ENCODE results near the gene IL3. TPM values are rescaled to one million over a fixed set of nuclear protein-coding genes. Genes with fewer than 3 reads are reported as not detected.
A peak's percentile ranks its signal among the peaks of the same experiment; 100 is the strongest.

Gene IL3
- total RNA-seq, 1 experiment from 2014 or later, result not detected

DNA sequence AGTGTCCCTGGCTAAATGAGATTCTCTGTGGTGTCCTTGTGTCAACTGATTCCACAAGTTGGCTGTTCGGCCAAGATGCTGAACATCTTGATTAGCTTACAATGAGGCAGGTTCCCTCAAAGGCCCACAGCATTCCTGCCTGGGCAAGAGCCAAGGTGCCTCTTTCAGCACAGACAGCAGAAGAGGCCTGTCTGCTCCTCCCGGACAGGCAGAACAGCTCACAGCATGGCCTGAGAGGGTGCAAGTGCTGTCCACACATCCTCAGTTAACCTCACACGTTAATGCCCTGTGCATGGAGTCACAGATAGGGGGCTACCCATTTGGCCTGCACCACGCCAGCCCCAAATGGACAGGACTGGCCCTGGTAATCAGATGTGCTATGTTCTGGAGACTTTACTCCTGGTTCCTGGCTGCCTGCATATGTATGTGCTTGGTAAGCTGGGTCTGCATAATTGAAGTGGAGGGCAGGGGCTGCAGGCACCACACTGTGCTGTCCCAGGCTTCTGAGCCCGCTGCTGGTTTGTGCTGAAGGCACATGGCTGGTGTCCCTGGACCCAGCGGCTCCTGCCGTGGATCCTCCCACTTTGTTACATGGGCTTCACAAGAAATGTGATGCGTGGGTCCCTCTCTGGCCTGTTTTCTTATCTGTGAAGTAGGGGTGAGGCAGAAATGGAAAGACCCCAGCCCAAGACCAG is 22.0 kb downstream of the IL3 start:
- in situ Hi-C loops (cut with HindIII; ENCODE audit: low pct_unique_long_range_greater_than_20kb, low sequenced_read_pairs), result no loop called here
- DNase-seq (ENCODE audit: low read depth), result no peak

DNA sequence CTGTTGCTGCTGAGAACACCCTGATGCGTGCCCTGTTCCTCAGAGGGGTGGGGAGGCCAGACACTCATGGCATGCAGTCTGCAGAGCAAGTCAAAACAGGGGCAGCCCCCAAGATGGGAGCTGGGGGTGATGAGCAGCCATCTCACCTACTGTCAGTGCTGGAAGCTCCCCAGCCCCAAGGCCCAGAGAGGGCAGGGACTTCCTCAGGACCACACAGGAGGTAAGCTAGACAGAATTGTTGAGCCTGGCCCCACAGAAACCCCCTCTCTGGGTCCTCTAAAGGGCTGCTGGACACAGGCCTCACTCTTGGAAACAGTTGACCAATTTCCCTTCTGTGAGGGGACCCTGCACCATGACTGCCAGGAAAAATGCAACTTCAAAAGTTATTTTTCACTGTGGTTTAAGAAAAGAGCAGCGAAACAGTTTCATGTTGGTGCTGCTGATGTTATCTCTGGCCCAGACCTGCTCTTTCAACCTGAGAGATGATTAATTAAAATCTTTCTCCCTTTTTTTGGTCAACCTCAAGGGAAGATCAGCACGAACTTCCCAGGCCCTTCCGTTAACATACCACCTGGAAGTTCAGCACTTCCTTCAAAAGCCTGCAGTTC is 22.7 kb downstream of the IL3 start:
- in situ Hi-C loops (cut with HindIII; ENCODE audit: low pct_unique_long_range_greater_than_20kb, low sequenced_read_pairs), result no loop called here
- DNase-seq (ENCODE audit: low read depth), result no peak

DNA sequence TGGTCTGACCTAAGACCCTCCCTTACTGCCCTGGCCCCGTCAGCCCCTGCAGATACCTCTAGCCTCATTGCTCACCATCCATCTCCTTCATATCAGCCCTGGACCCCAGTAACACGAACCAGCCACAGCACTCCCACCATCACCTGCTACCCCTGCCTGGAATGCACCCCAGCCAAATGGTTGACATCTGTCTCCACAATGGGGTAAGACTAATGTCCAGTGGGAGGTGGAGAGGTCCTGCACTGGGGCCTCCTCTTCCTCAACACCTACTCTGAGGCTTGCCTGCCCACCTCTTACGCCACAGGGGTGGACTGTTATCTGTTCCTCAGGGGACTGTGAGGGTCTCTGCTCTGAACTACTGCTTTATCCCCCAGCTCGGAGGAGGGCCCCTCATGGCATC is 25.2 kb downstream of the IL3 start:
- DNase-seq (ENCODE audit: low read depth), result no peak
- in situ Hi-C loops (cut with HindIII; ENCODE audit: low pct_unique_long_range_greater_than_20kb, low sequenced_read_pairs), result no loop called here

DNA sequence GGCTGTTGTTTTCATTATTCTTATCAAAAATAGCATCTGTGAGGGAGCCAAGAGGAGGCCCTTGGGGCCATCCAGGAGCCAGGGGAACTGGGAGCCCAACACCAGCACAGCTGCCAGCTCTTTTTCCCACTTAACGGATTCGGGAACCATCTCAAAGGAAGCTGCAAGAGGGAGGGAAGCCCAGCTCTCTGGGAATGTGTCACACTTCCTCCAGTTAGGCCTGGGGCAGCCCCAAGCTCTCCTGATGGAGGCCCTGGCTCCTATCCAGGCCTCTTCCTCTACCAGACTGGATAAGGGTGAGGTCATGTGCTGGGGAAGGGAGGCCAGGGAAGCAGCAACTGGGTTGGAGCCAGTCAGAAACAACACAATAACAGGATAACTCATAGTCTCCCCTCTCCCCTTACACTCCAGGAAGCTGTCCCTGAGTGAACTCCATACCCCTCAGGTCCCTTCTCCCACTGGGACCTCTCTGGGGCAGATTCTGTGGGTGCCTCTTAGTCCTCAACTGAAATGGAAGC is 25.9 kb downstream of the IL3 start:
- in situ Hi-C loops (cut with HindIII; ENCODE audit: low pct_unique_long_range_greater_than_20kb, low sequenced_read_pairs), result no loop called here

DNA sequence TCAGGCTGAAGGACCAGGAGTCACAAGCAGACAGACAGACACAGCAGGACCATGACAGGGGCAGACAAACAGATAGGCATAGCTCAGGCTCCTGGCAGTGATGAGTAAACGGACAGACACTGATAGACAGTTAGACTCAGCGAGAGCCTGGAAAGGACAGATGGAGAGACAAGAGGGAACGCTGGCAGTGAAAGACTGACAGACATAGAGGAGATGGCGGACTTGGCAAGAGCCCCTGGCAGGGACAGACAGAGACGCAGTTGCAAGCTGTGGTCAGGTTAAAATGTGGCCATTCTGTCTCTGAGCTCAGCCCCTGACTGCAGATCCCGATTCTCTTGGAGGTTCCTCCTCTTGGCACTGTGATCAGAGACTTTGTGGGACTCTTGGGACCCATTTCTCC is 26.7 kb downstream of the IL3 start:
- in situ Hi-C loops (cut with HindIII; ENCODE audit: low pct_unique_long_range_greater_than_20kb, low sequenced_read_pairs), result no loop called here

More for the DNA sequence above, 25.9 kb downstream of the IL3 start:
- peak; percentile 62 for DNase-seq (ENCODE audit: low read depth)

DNA sequence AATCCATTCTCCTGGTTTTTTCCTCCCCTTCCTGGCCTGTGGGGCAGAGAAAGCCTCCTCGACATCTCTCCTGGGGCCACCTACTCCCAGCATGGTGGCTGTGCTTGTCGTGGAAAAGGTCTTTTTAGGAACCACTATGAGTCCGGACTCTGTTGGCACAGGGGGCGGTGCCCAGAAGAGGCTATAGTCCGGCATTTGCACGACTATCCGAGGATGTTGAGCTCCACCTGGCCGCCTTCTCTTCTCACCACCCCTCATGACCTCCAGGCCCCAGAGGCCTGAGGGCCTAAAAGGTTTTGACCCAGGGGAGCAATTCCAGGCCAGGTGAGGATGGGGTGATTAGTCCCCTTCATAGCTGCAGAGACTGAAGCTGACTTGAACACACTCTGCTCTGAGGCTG is 27.2 kb downstream of the IL3 start:
- no peak for DNase-seq (ENCODE audit: low read depth)
- in situ Hi-C loops (cut with HindIII; ENCODE audit: low pct_unique_long_range_greater_than_20kb, low sequenced_read_pairs), result no loop called here

More for the DNA sequence above, 26.7 kb downstream of the IL3 start:
- DNase-seq (ENCODE audit: low read depth), result no peak

DNA sequence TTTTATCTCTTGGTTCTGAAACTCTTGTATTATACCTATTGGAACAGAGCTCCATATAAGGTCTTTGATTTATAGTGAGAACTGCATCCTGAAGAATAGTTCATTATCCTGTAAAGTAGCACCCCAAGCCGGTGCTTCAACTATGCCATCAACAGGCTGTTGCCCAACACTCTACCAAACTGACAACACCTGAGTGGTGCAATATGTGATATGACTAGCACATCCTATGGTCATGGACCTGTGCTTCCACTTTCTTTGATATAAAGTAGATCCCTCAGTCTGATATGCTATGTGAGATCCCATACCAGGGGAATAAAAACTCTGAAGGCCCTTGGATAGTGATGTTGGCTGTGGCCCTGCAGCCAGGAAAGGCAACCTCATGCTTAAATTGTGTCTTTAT is 28.9 kb downstream of the IL3 start:
- in situ Hi-C loops (cut with HindIII; ENCODE audit: low pct_unique_long_range_greater_than_20kb, low sequenced_read_pairs), result no loop called here
- DNase-seq (ENCODE audit: low read depth), result no peak

DNA sequence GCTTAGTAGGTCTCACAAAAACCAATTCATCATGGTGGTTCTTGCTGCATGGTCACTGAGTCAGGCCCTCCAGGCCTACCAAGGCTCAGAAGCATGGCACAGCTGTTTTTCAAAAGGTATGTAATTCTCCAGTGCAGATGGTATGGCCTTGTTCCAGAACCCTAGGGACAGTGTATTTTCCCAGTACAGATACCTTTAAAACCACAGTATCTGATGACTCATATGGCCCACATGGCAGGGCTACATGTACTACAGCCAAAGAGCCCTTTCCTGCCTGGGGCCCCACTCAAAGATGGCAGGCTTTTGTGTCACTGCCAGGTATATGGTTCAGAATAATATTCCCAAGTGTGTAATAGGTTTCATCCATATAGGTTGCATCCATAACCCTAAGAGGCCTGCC is 29.7 kb downstream of the IL3 start:
- DNase-seq (ENCODE audit: low read depth), result peak; percentile 51
- in situ Hi-C loops (cut with HindIII; ENCODE audit: low pct_unique_long_range_greater_than_20kb, low sequenced_read_pairs), result no loop called here

DNA sequence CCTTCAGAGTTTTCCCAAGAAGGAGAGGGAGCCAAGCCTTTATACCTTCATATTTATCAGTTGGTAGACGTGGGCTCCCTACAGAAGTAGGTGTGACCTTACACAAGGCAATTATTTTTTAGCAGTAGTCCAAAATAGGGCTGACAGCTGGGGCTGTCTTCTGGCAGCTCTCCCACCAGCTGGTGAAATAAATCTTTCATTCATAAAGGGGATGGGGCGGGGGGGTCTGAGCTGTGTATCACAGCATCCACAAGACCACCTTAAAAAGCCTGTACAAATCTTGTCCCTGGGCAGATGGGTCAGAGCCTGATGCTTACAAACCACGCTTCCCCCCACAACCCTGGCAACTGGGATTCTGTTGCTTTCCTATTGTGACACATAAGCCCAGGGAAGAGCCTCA is 32.8 kb downstream of the IL3 start:
- in situ Hi-C loops (cut with HindIII; ENCODE audit: low pct_unique_long_range_greater_than_20kb, low sequenced_read_pairs), result no loop called here
- no peak for DNase-seq (ENCODE audit: low read depth)

DNA sequence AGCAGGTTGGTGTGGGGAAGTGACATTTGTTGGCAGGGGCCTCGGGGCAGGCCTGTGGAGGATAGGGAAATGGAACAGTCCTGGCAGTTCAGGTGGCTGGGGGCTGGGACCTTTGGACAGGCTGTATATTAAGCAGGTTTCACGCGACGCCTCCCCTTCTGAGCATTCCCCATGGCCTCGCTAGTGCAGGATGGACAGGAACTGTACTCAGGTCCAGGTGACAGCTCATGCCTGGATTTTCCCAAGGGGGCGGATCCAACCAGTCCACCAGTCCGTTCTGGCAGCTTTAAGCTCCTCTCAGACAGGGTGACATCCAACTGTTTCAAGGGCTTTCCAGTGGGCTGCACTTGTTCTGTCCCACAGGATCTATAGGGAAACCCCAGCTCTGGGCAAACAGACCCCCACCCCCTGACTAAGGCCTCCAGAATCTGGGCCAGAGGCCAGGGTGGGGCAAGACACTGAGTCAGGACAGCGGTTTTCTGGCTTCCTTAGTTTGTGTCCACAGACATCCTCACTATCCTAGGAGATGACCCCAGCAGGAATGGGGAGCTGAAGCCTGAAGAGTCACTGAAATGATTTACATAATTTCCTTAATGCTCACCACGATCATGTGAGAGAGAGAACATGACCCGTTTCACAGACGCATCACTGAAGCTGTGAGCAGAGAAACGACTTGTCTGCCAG is 34.1 kb downstream of the IL3 start:
- DNase-seq (ENCODE audit: low read depth), result peak; percentile 96
- in situ Hi-C loops (cut with HindIII; ENCODE audit: low pct_unique_long_range_greater_than_20kb, low sequenced_read_pairs), result no loop called here

DNA sequence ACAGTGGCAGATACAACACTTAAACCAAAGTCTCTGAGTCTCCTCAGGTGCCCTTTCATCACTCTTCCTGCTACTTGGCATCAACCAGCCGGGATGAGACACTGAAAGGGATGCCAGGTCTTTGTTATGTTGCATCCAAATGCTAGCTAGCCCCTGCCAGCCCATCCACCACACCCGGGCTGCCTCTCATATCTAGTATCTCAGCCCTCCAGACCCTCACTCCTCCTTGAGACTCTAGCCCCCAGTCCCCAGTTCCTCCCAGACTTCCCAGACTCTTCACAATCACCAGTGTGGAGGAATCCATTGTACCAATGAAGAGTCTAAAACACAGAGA is 34.6 kb downstream of the IL3 start:
- no peak for DNase-seq (ENCODE audit: low read depth)
- in situ Hi-C loops (cut with HindIII; ENCODE audit: low pct_unique_long_range_greater_than_20kb, low sequenced_read_pairs), result no loop called here

DNA sequence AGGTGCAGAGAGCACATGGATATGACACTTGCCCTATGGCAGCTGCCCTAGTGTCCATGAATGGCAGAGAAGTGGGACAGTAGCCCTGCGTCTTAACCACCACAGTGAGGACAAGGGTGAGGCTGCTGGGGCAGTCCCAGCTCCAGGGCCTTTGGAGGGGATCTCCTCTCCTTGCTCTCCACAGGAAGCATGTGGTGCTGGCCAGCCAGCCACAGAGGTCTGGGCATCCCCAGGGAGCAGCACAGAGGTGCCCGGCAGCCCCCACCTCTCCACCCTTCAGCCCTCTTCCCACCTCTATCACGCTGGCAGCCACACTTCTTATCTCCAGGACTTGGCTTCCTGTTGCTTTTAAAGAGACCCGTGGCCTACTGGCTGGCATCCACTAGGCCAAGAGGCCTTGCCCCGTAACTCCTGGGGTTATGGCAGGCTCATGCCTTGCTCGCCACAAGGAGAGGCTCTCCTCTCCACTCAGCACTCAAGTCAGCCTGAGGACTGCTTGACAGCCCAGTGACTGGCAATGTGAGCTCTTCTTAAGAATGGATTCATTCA is 35.0 kb downstream of the IL3 start:
- DNase-seq (ENCODE audit: low read depth), result no peak
- in situ Hi-C loops (cut with HindIII; ENCODE audit: low pct_unique_long_range_greater_than_20kb, low sequenced_read_pairs), result no loop called here

DNA sequence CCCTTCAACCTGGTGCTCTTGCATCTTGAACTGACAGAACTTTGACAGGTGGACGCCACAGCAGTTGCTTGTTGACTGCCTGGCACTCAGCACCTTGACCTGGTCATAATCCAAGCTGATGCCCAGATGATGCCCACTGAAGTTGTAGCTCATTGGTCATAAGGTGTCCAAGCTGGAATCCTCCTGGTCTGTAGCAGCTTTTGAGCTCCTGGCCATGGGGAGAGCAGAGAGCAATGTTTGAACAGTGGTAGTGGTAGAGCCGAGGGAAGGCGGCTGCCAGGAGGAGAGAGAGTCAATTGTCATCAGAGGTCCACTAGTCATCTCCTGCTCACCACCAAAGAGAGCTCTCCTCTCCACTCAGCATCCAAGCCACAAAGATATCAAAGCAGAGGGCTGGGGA is 36.4 kb downstream of the IL3 start:
- no peak for DNase-seq (ENCODE audit: low read depth)
- in situ Hi-C loops (cut with HindIII; ENCODE audit: low pct_unique_long_range_greater_than_20kb, low sequenced_read_pairs), result no loop called here

DNA sequence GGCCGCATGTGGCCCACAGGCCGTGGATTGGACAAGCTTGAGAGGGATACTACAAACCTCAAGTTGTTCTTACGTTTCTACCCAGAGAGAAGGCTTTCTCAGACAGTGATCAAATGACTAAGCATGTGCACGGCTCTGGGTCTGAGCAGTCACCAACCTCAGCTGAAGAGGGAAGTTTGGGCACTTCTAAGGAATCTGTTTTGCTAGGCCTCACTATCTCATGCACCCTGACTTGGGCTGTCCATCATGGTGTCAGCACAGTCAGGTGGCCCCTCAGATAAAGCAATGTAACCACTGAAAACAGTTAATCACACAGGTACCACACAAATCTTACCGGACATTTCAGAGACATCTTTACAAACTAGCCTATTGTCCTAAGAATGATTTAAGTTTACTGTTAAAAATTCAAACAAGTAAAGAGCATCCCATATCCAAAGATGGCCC is 37.7 kb downstream of the IL3 start:
- in situ Hi-C loops (cut with HindIII; ENCODE audit: low pct_unique_long_range_greater_than_20kb, low sequenced_read_pairs), result no loop called here
- no peak for DNase-seq (ENCODE audit: low read depth)

DNA sequence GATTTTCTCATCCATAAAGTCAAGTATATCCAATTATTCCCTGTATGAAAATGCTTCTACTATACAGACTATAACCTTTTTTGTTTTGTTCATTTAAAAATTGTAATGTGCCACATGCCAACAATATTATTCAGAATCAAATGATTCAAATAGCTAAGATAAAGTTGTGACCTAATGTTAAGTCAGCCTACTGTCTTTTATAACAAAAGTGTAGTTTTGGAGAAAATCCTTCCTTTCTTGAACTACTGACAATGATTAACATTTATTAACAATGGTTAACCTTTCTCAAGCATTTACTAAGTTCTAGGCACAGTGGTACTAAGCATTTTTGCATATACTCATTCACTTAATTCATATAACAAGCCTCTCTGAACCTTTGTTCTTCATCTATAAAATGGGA is 38.2 kb downstream of the IL3 start:
- in situ Hi-C loops (cut with HindIII; ENCODE audit: low pct_unique_long_range_greater_than_20kb, low sequenced_read_pairs), result no loop called here
- DNase-seq (ENCODE audit: low read depth), result no peak

DNA sequence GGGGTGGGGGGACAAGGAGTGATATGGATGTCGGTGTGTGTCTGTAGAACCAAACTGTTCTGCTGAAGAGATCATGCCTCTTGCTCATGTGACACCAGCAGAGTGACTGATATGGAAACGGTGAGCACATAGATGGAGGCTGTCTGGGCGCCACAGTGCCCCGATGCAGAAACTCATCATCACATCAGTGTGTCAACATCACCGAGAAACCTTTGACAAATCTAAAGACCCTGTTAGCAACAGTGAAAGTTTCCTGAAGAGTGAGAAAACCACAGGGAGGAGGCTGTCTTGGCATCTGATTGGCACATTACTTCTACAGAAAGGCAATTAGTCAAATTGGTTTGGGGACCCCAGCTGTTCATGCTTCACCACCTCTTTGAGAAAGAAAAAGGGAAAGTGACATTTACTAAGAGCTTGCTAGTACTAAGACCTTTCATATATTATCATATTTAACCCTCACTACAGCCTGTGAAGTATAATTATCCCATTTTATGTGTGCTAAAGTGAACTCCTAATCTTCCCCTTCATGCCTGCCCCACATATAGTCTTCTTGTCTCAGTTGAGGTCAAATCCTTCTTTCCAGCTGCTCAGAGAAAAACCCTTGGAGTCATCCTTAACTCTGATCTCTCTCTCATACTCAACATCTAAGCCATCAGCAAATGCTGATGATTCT is 38.8 kb downstream of the IL3 start:
- in situ Hi-C loops (cut with HindIII; ENCODE audit: low pct_unique_long_range_greater_than_20kb, low sequenced_read_pairs), result no loop called here
- DNase-seq (ENCODE audit: low read depth), result no peak

DNA sequence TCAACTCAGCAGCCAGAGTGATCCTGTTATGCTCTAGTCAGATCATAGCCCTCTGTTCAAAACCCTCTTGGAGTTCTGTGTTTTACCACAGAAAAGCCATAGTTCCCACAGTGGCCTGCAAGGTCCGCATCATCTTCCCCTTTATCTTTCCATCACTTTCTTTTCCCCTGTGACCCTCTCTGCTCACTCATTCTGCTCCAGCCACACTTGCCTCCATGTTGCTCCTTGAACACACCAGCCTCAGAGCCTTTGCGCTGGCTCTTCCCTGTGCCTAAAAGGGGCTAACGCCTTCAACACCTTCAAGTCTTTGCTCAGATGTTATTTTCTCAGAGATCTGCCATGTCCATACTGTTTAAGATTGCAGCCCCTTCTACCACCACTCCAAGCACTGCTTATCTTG is 39.5 kb downstream of the IL3 start:
- in situ Hi-C loops (cut with HindIII; ENCODE audit: low pct_unique_long_range_greater_than_20kb, low sequenced_read_pairs), result no loop called here
- no peak for DNase-seq (ENCODE audit: low read depth)

DNA sequence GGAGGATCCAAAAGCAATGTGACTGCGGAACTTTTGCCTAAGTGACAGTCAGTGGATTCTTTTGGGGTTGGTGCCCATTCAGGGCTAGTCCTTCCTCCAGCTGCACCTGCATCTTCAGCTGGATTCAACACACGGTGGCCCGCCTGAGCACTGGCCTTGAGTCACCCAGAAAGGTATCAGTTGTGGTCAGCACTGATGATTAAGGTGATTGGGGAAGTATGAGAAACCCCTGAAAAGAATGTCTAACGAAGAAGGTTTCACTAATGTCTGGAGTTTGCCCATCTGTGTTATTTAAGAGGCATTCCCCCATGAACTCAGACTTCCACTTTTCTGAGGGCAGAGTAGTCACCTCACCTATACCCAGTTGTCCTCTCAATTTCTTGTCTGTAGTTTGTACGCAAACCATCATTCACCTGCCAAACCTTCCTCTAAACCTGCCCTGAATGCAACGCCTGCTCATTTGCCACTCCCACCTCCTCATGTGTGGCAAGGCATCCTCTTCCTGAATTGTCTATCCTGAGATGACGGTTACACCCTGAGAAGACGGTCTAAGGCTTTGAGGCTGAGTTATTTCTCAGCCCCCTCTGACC is 40.3 kb downstream of the IL3 start:
- in situ Hi-C loops (cut with HindIII; ENCODE audit: low pct_unique_long_range_greater_than_20kb, low sequenced_read_pairs), result no loop called here

More for the DNA sequence above, 40.3 kb downstream of the IL3 start:
- no peak for DNase-seq (ENCODE audit: low read depth)
